PFSK-1 (cell line): ENCODE results near the gene MYO1F.

Experiments
- FOXP2 ChIP-seq: optimal IDR thresholded peaks from 2 replicates; pipeline ENCODE3; 2011; ENCODE audit warnings: borderline replicate concordance, control low read depth, inconsistent platforms; ENCODE audit not compliant: insufficient read depth; ENCODE audit errors: extremely low read length, extremely low read depth
- POLR2AphosphoS5 ChIP-seq: IDR thresholded peaks from 2 replicates; pipeline ENCODE4 v1.6.1; 2012; ENCODE audit warnings: low read depth, mild to moderate bottlenecking, control low read depth, low read length, moderate library complexity
- REST ChIP-seq, 2 experiments: IDR thresholded peaks; 2 replicates each; pipeline versions ENCODE4 v1.6.1 to v1.8.0; 2011 to 2012; ENCODE audit warnings: low read depth in 2 of 2, low read length in 2 of 2, control low read depth in 1 of 2, inconsistent platforms in 1 of 2, mild to moderate bottlenecking in 1 of 2, moderate library complexity in 1 of 2; ENCODE audit not compliant: insufficient read depth in 1 of 2
- SIN3A ChIP-seq: IDR thresholded peaks from 2 replicates; pipeline ENCODE4 v1.6.1; 2012; ENCODE audit warnings: mild to moderate bottlenecking, low read length, moderate library complexity, borderline replicate concordance; ENCODE audit not compliant: insufficient read depth
- TAF1 ChIP-seq: IDR thresholded peaks from 2 replicates; pipeline ENCODE4 v1.6.1; 2012; ENCODE audit warnings: low read length, control low read depth, borderline replicate concordance; ENCODE audit not compliant: insufficient read depth

GRCh38 chr19:8595651-8596050 is 18.4 kb upstream of the MYO1F start:
- TF ChIP-seq POLR2AphosphoS5 (no peak), TAF1 (no peak), FOXP2 (no peak), REST (IDR thresholded peaks at IDR 0.05; ENCODE audit: insufficient read depth in 1 of 2, low read depth in 2 of 2, low read length in 2 of 2) (no peak), SIN3A (no peak)
